ENCODE results near the gene WNT8A.

Gene WNT8A

GRCh38 chr5:138091685-138092084, 7.9 kb downstream of the WNT8A start:
- no peak for DNase-seq (ENCODE audit: low spot score)

DNA sequence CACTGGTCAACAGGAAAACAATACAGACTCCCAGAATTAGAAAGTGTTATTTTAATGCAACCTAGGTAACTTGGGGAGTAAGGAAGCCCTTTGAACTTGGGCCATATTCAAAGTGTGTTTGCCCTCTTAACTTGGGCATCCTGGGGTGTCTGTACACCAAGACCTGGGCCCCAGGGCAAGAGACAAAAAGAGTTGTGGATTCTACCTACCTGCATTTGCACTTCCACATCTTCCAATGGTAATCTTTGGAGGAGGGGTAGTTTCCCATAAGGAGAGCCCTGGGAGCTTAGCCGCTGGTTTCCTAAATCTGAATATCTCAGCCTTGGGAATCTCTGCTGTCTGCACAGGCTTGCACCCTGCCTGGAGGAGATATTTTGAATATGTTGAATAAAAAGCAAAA, 8.5 kb downstream of the WNT8A start:
- DNase-seq (ENCODE audit: low spot score) = no peak

- DNase-seq (ENCODE audit: low spot score) = no peak
Measured at GRCh38 chr5:138093036-138093435, 9.2 kb downstream of the WNT8A start.

DNA sequence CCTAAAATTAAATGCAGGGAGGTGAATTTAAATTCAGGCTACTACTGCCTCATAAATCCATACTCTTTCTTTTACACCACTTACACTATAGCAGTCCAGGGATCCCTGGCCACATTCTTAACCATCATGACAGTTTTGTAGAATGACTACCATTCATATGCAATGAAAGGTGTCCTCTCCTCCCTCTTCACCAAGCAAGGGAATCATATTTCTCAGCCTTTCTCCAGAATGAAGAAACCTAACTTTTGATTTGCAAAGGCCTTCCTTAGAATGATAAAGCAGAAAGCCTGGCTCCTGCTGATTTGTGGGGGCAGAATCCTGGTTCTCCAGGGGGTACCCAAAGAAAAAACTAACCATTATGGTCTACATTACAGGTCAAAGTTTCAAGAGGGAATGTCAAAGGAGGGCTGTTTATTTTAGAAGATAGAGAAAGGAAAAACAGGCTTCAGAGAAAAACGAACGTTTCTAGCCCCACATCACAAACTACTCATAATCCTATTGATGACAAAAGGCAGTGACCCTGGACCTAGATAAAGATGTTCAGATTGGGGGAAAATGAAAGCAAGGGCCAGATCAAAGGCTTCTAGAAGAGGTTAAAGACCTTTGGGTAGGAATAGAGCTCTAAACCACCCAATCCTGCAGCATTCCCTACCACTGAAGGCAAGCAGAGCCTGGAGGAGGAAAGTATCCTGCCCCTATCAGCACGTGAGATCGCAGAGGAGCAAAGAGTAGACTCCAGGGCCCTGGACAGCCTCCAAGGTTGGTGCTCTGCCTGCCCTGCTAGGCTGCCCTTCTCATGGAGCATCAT, 11.5 kb downstream of the WNT8A start:
- peak; percentile 71 for DNase-seq (ENCODE audit: low spot score)

GRCh38 chr5:138096363-138096762, 12.5 kb downstream of the WNT8A start:
- no peak for DNase-seq (ENCODE audit: low spot score)

DNA sequence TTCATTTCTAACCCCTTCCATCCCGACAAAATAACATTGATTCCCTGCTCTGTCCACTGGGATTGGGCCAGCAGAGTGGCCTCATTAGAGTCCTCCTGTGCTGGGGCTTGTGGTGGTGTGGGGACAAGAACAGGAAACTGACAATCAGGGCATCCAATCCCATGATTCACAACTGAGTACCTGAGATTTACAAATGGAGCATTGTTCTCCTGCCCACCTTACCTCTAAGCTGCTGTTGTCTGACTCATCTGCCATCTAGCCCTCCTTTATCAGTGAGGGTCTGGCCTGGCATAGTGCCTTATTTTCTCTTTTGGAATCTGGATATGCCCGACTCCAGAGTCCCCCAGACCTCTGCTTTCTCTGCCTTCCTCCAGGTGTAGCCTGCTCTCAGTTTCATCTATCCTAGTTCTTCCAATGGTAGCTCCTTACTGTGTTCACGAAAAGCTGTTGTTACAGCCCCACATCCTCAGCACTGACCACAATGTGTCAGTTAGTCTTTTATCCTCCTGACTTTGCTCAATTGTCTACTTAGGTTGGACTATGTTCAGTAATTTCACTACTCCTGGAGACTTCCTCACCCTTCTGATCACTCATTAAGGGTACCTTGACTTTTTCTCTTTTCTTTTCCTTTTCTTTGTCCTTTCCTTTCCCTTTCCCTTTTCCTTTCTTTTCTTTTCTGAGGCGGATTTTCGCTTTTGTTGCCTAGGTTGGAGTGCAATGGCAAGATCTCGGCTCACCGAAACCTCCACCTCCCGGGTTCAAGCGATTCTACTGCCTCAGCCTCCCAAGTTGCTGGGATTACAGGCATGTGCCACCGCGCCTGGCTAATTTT, 13.4 kb downstream of the WNT8A start:
- DNase-seq (ENCODE audit: low spot score) = no peak

- no peak for DNase-seq (ENCODE audit: low spot score)
Measured at GRCh38 chr5:138102454-138103318, 18.9 kb downstream of the WNT8A start.

- DNase-seq (ENCODE audit: low spot score) = no peak
Measured at GRCh38 chr5:138103319-138103637, 19.4 kb downstream of the WNT8A start.

- DNase-seq (ENCODE audit: low spot score) = no peak
Measured at GRCh38 chr5:138105709-138106108, 21.9 kb downstream of the WNT8A start.

GRCh38 chr5:138107213-138107612, 23.4 kb downstream of the WNT8A start:
- DNase-seq (ENCODE audit: low spot score) = no peak

DNA sequence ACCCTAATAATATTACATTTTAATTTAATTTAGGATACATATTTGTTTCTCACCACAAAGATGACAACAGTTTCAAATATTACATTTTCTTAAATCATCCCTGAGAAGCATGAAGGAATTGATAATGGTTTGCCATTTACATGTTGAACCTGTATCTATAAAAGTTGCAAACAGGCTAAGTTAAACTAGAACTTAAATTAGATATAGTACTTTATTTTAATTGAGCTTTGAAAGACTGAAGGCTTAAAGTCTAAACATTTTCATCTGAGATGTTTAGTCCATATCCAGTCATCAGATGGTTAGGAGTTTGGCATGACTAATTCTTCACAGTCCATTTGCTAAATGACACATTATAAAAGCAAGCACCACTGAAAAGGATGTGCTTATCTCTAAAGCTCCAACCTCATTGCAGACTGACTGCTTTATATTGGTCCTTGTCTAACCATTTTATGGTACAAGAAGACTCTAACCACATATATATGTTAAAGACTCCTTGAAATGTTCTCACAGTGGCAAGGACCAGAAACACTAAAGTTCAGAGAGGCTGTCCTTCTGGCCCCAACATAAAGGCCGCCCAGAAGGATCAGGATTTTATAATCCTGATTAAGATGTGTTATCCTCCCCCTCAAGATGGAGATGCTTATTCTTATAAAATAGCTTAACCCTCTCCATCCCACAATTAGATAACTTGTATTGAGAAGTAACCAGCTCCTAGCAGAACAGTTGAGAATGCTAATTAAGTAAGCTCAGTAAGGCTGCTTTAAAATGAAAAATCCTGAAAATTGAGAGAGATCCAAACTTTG, 25.8 kb downstream of the WNT8A start:
- no peak for DNase-seq (ENCODE audit: low spot score)

- DNase-seq (ENCODE audit: low spot score) = peak; percentile 35
Measured at GRCh38 chr5:138110266-138110963, 26.6 kb downstream of the WNT8A start.

DNA sequence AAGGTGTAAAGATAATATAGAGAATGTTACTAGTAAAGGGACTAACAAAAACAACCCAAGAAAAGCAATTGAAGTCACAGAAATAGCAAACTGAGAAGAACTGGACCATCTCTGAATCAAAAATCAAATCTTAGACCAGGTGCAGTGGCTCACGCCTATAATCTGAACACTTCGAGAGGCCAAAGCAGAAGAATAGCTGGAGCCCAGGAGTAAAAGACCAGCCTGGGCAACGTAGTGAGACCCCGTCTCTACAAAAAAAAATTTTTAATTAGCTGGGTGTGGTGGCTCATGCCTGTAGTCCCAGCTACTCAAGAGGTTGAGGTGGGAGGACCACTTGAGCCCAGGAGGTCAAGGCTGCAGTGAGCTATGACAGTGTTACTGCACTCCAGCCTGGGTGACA, 27.3 kb downstream of the WNT8A start:
- DNase-seq (ENCODE audit: low spot score) = no peak

DNA sequence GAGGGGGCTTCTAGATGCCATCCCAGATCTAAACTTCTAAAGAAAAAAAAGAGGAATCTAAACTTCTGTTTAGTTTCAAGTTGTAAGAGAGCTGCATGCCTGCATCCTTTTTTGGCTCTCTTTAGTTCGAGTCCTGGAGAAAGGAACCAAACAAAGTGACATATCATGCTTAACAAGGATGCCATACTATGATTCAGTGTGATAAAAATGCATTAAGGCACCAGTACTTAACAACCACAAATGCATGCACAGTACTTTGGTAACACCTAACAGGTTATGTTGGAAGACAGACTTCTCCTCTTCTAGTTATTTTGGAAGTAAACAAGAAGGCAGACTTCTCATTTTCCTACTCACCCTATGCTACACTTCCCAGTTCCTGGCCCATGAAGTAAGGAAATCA, 28.1 kb downstream of the WNT8A start:
- DNase-seq (ENCODE audit: low spot score) = no peak

DNA sequence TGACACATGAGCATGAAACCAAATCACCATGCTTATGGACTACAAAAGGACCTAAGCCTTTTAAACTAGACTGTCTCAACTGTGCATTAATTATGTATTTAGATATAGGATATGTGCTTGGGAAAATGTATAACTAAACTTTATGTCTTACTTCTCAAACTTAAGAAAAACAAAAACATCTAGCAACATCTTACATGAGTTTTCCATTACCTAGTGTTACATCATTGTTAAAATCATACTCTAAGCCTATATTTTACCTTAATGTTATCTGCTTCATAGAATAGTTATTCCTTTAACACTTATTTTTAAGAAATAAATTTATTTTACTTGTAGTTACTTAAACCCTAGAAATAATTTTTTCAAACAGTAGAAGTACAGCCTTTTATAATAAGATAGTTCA, 31.4 kb downstream of the WNT8A start:
- no peak for DNase-seq (ENCODE audit: low spot score)

- no peak for DNase-seq (ENCODE audit: low spot score)
Measured at GRCh38 chr5:138128334-138128733, 44.5 kb downstream of the WNT8A start.

GRCh38 chr5:138129347-138129746, 45.5 kb downstream of the WNT8A start:
- no peak for DNase-seq (ENCODE audit: low spot score)

DNA sequence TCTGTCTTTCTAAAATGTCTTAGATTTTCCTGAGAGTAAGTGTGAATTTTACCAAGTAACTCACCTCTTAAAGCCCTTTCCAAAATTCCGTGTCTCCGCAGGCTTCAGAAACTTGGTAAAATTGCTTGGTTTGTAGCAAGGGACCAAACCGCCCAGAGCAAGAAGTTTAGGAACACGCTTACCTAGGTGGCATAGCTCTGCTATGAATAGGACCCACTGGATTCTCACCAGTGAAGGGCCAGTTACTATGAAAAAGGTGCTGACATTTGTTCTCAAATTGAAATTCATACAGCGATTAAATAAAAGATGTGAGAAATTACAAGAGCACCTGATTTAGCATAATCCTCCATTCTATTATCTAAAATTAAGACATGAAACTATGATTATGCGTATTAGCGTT, 48.7 kb downstream of the WNT8A start:
- DNase-seq (ENCODE audit: low spot score) = no peak

GRCh38 chr5:138138949-138139780, 55.3 kb downstream of the WNT8A start, which contains the start of gene NME5:
TSS of gene NME5 (minus strand) at chr5:138139428. CDS start at chr5:138138780, 648 bp downstream.
- DNase-seq (ENCODE audit: low spot score) = peak; percentile 83

- DNase-seq (ENCODE audit: low spot score) = no peak
Measured at GRCh38 chr5:138139781-138140090, 55.9 kb downstream of the WNT8A start.
